Fibroblast of the conjunctiva (primary cell): ENCODE data around the gene S100A16.
"Not testable (repeated sequence)": the region's sequence is repeated elsewhere in the genome, so short reads cannot be mapped to it uniquely, and the experiment has no call there.

Experiments
- DNase-seq: peaks from one replicate; pipeline ENCODE4 v3.0.0-alpha.2; 2010; ENCODE audit warnings: low read depth

The S100A16 gene

GRCh38 chr1:153586347-153586746, 26.6 kb downstream of the S100A16 start:
- no peak for DNase-seq

GRCh38 chr1:153585006-153585405, 27.9 kb downstream of the S100A16 start:
- DNase-seq = no peak

- no peak for DNase-seq
These were observed 29.0 kb downstream of the S100A16 start for GRCh38 chr1:153583976-153584375.

- not testable (repeated sequence) for DNase-seq
These were observed 29.4 kb downstream of the S100A16 start for GRCh38 chr1:153583514-153583913.

GRCh38 chr1:153582836-153583235, 30.1 kb downstream of the S100A16 start:
- DNase-seq = not testable (repeated sequence)

GRCh38 chr1:153578936-153579335, 34.0 kb downstream of the S100A16 start:
- no peak for DNase-seq

- DNase-seq = no peak
These were observed 34.4 kb downstream of the S100A16 start for GRCh38 chr1:153578490-153578889.

- DNase-seq = no peak
These were observed 35.3 kb downstream of the S100A16 start for GRCh38 chr1:153577624-153578051.

GRCh38 chr1:153577138-153577537, 35.8 kb downstream of the S100A16 start:
- no peak for DNase-seq

GRCh38 chr1:153575497-153575896, 37.4 kb downstream of the S100A16 start:
- DNase-seq = not testable (repeated sequence)

GRCh38 chr1:153575081-153575491, 37.9 kb downstream of the S100A16 start:
- not testable (repeated sequence) for DNase-seq

GRCh38 chr1:153573351-153573750, 39.6 kb downstream of the S100A16 start:
- no peak for DNase-seq

- DNase-seq = peak; percentile 70
These were observed 40.3 kb downstream of the S100A16 start for GRCh38 chr1:153572569-153573015.

- no peak for DNase-seq
These were observed 41.2 kb downstream of the S100A16 start for GRCh38 chr1:153571706-153572105.

GRCh38 chr1:153570874-153571273, 42.1 kb downstream of the S100A16 start:
- no peak for DNase-seq

GRCh38 chr1:153569465-153569864, 43.5 kb downstream of the S100A16 start:
- DNase-seq = no peak

- peak; percentile 77 for DNase-seq
These were observed 44.4 kb downstream of the S100A16 start for GRCh38 chr1:153568367-153569099.

GRCh38 chr1:153567621-153568366, 45.1 kb downstream of the S100A16 start:
- no peak for DNase-seq

- DNase-seq = peak; percentile 98
These were observed 46.2 kb downstream of the S100A16 start for GRCh38 chr1:153566414-153567371.

- DNase-seq = peak; percentile 67
These were observed 47.2 kb downstream of the S100A16 start, which contains the start of gene S100A2 for GRCh38 chr1:153565529-153566374. TSS of gene S100A2 (minus strand) at chr1:153565844. CDS start at chr1:153563877, 1,967 bp downstream.

GRCh38 chr1:153563991-153564390, 48.9 kb downstream of the S100A16 start:
- no peak for DNase-seq
